PC-9 (cell line): ENCODE results near the gene UMAD1. TPM values are rescaled to one million over a fixed set of nuclear protein-coding genes. Genes with fewer than 3 reads are reported as not detected.

Experiments used
- BruUV-seq: library from RNA; stranded (reverse); fragments of 400-500 nt; replicated peaks from 2 replicates; lab custom pipeline; 2021; lab: Mats Ljungman, UMichigan
- CTCF ChIA-PET: fragments of 300-600 bp; sonication (Branson Sonifier 250); formaldehyde crosslinking; loops from one replicate; lab custom pipeline; 2022; ENCODE audit warnings: antibody characterized with exemption; lab: Charles Lee
- POLR2A ChIA-PET: fragments of 300-600 bp; sonication (Branson Sonifier 250); formaldehyde crosslinking; loops from one replicate; lab custom pipeline; 2022; ENCODE audit warnings: antibody characterized with exemption; ENCODE audit not compliant: unreplicated experiment; lab: Charles Lee
- DNase-seq, 2 experiments: peaks; one replicate each; pipeline versions ENCODE4 v3.0.0 to v3.0.0-alpha.2; 2015 to 2022; ENCODE audit warnings: mixed read lengths in 1 of 2
- H2AFZ ChIP-seq: fragments of 200-600 bp; sonication (generic); 2 replicates; pipeline ENCODE4 v1.8.1; 2017; ENCODE audit warnings: antibody characterized with exemption
- H3F3A ChIP-seq: fragments of 200-600 bp; sonication (generic); 2 replicates; pipeline ENCODE4 v1.8.1; 2017; ENCODE audit warnings: antibody characterized with exemption, mild to moderate bottlenecking, low read depth; ENCODE audit not compliant: insufficient read depth
- H3K27ac ChIP-seq: fragments of 200-600 bp; sonication (generic); 2 replicates; pipeline ENCODE4 v1.6.1; 2016; ENCODE audit warnings: mixed run types
- H3K27me3 ChIP-seq: fragments of 200-600 bp; sonication (generic); 2 replicates; pipeline ENCODE4 v1.6.1; 2016; ENCODE audit warnings: low read depth, mixed run types; ENCODE audit not compliant: insufficient read depth
- H3K36me3 ChIP-seq: fragments of 200-600 bp; sonication (generic); 2 replicates; pipeline ENCODE4 v1.6.1; 2016; ENCODE audit warnings: low read depth, mixed run types
- H3K4me1 ChIP-seq: fragments of 200-600 bp; sonication (generic); replicated peaks from 2 replicates; pipeline ENCODE4 v1.6.1; 2016; ENCODE audit warnings: mixed run types; ENCODE audit not compliant: insufficient read depth
- H3K4me2 ChIP-seq: fragments of 200-600 bp; sonication (generic); 2 replicates; pipeline ENCODE4 v1.6.1; 2017; ENCODE audit warnings: mixed run types
- H3K4me3 ChIP-seq: fragments of 200-600 bp; sonication (generic); 2 replicates; pipeline ENCODE4 v1.6.1; 2016; ENCODE audit warnings: mixed run types
- H3K79me2 ChIP-seq: fragments of 200-600 bp; sonication (generic); 2 replicates; pipeline ENCODE4 v1.6.1; 2017; ENCODE audit warnings: low read depth, mixed run types
- H3K9me2 ChIP-seq: fragments of 200-600 bp; sonication (generic); 2 replicates; pipeline ENCODE4 v1.8.1; 2017; ENCODE audit warnings: mild to moderate bottlenecking; ENCODE audit not compliant: insufficient read depth
- H3K9me3 ChIP-seq: fragments of 200-600 bp; sonication (generic); 2 replicates; pipeline ENCODE4 v1.8.1; 2016; ENCODE audit warnings: low read depth; ENCODE audit not compliant: insufficient read depth
- H4K20me1 ChIP-seq: fragments of 200-600 bp; sonication (generic); 2 replicates; pipeline ENCODE4 v1.8.1; 2017; ENCODE audit not compliant: insufficient read depth
- EZH2 ChIP-seq: fragments of 200-600 bp; sonication (generic); IDR thresholded peaks from 2 replicates; pipeline ENCODE4 v1.8.0; 2017; ENCODE audit warnings: antibody characterized with exemption, low read depth
- intact Hi-C: fragments of 100-400 bp; cut with micrococcal nuclease; formaldehyde crosslinking; loops from one replicate; pipeline ENCODE4 v1.10.0; 2022; ENCODE audit not compliant: unreplicated experiment
- total RNA-seq: library from RNA; stranded (reverse); gene quantifications from 2 replicates; pipeline ENCODE4 v1.2.3, GENCODE V29; 2021
- TF ChIP-seq, protein P1 (sequence below): fragments of 200-600 bp; sonication (generic); conservative IDR thresholded peaks from 2 replicates; pipeline ENCODE4 v1.6.1; 2017; ENCODE audit warnings: mixed run types, antibody characterized with exemption, mild to moderate bottlenecking, moderate library complexity

The UMAD1 gene
- total RNA-seq, 1 experiment from 2014 or later: 20.5 TPM

DNA sequence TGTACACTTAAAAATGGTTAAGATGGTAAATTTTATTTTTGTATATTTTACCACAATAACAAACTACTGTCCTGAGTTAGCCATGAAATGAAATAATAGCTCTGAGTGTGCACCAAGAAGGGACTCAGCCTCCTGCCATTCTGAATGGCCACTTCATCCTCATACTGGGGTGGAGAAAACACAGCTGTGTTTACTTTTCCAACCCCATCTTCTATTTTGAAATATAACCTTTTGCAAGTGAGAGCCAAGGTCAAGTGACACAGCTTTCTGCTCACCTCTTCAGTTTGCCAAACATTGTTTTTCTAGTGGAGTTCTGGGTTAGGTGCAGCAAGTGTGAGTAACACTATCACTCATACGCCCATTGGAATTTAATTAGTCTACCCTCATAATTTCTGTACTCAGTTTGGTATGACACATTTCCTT lies 220.7 kb downstream of the UMAD1 start:
- H3K4me1 ChIP-seq: peaks cover 37% of the 10 kb centered on the region
- no peak overlapping the region for H3K4me3 ChIP-seq
- no peaks in the 10 kb centered on the region for H3K9me2 ChIP-seq
- no TSS peak for BruUV-seq
- POLR2A ChIA-PET: interaction anchor here (0.7 to 1.1 kb wide), 2 partner anchors 50 to 103 kb away, joined by 4 to 5 read pairs; no protein-coding TSS in a partner anchor
- peak overlapping the region; percentile 43 for H3K27ac ChIP-seq
- peak; percentile 35 to 93 for DNase-seq
- H3K79me2 ChIP-seq: no peaks in the 10 kb centered on the region
- H4K20me1 ChIP-seq: no peaks in the 10 kb centered on the region
- TF ChIP-seq, protein P1, sequence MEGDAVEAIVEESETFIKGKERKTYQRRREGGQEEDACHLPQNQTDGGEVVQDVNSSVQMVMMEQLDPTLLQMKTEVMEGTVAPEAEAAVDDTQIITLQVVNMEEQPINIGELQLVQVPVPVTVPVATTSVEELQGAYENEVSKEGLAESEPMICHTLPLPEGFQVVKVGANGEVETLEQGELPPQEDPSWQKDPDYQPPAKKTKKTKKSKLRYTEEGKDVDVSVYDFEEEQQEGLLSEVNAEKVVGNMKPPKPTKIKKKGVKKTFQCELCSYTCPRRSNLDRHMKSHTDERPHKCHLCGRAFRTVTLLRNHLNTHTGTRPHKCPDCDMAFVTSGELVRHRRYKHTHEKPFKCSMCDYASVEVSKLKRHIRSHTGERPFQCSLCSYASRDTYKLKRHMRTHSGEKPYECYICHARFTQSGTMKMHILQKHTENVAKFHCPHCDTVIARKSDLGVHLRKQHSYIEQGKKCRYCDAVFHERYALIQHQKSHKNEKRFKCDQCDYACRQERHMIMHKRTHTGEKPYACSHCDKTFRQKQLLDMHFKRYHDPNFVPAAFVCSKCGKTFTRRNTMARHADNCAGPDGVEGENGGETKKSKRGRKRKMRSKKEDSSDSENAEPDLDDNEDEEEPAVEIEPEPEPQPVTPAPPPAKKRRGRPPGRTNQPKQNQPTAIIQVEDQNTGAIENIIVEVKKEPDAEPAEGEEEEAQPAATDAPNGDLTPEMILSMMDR: no peak
- TF ChIP-seq EZH2: no peak
- H2AFZ ChIP-seq: no peak overlapping the region
- CTCF ChIA-PET: interaction anchor here (0.6 kb wide), 1 partner anchor 9 kb away, joined by 3 read pairs; no protein-coding TSS in a partner anchor
- no peaks in the 10 kb centered on the region for H3K27me3 ChIP-seq
- H3K36me3 ChIP-seq: 0 out of 2 replicates have a peak, but pooled peaks cover 4% of the 10 kb centered on the region
- peak overlapping the region; percentile 26 for H3K4me2 ChIP-seq
- peaks cover 21% of the 10 kb centered on the region for H3K9me3 ChIP-seq
- H3F3A ChIP-seq: peaks cover 17% of the 10 kb centered on the region
- intact Hi-C loops: loop anchor here (2.0 kb wide), 1 partner anchor 50 kb away; no protein-coding TSS in a partner anchor

DNA sequence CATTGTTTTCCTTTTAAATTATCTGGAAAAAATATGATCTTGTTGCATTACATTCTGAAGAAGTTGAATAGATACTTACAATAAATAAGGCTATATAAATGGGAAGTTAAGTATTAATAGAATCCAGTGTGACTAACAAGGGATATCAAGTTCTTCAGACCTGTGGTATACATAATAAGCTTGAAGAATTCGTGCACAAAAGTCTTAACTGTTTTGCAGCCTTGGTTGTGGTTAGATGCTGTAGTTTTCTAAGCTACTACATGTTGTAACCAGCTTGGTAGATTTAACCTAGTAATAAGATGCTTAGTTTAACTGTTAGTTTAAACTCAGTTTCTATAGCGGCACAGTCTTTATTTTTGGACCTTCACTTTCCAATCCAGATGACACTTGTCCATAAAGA lies 221.8 kb downstream of the UMAD1 start:
- BruUV-seq: no TSS peak
- Histone ChIP-seq H3K9me2 (no peaks in the 10 kb centered on the region), H4K20me1 (no peaks in the 10 kb centered on the region), H3K4me2 (no peak overlapping the region), H3K9me3 (peaks cover 12% of the 10 kb centered on the region; the same call in 1 of the 2 replicates), H3K4me3 (no peak overlapping the region), H3K36me3 (0 out of 2 replicates have a peak, but pooled peaks cover 4% of the 10 kb centered on the region), H3K79me2 (no peaks in the 10 kb centered on the region), H2AFZ (no peak overlapping the region), H3K27ac (no peak overlapping the region), H3F3A (peaks cover 17% of the 10 kb centered on the region), H3K4me1 (peaks cover 37% of the 10 kb centered on the region), H3K27me3 (no peaks in the 10 kb centered on the region)
- no peak for DNase-seq
- POLR2A ChIA-PET: no interaction called here
- CTCF ChIA-PET: no interaction called here
- intact Hi-C loops: no loop called here
- TF ChIP-seq EZH2: no peak
- TF ChIP-seq, protein P1: no peak

DNA sequence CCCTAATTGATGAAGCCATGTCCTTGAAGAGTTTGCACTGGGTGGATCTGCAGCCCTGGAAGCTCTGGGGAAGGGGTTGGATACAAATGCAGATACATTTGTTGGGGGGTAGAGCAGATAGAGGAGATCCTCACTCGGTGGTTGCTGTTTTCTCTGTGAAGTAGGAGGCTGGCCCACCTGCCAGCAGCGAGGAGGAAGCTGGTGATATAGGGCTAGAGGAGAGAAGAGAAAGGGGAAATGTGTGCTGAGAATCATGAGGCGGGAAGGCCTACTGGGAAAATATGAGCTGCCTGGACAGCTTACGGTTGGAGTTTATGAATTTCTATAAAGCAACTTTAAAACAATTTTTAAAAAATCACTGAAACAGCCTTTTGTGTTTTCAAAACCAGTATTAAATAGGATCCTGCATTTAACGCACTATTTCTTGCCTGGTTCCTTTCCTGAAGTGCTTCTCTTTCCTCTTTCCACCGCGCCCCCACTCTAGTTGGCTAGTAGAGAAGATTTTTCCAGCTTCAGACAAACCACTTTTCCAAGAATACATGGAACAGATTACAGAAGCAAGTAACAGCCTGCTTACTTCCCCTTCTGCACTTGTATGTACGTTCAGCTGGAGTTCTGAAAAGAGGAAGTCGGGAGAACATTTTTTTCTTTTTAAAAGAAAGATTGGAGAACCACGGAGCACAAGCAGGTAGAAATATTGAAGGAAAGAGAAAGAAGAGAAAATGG lies 227.5 kb downstream of the UMAD1 start:
- ChIA-PET CTCF (no interaction called here), POLR2A (no interaction called here)

More for the DNA sequence above, 227.5 kb downstream of the UMAD1 start:
- Histone ChIP-seq H3K9me2 (no peaks in the 10 kb centered on the region), H3K36me3 (no peaks in the 10 kb centered on the region), H4K20me1 (no peaks in the 10 kb centered on the region), H3K79me2 (no peaks in the 10 kb centered on the region), H3F3A (no peaks in the 10 kb centered on the region), H3K4me3 (no peak overlapping the region), H3K9me3 (0 out of 2 replicates have a peak, but pooled peaks cover 2% of the 10 kb centered on the region), H3K27me3 (no peaks in the 10 kb centered on the region), H3K4me1 (no peaks in the 10 kb centered on the region), H3K27ac (no peak overlapping the region), H2AFZ (no peak overlapping the region), H3K4me2 (no peak overlapping the region)
- TF ChIP-seq, protein P1: no peak
- no peak for TF ChIP-seq EZH2
- DNase-seq: no peak
- intact Hi-C loops: no loop called here
- BruUV-seq: no TSS peak
